Dermis microvascular lymphatic vessel endothelial cell (primary cell): ENCODE results near the gene TRIP6. TPM values are rescaled to one million over a fixed set of nuclear protein-coding genes. Genes with fewer than 3 reads are reported as not detected.
A peak's percentile ranks its signal among the peaks of the same experiment; 100 is the strongest.

Experiments used
- DNase-seq, 2 donors: peaks; one replicate each; pipeline versions ENCODE4 v3.0.0 to v3.0.0-alpha.2; 2010; ENCODE audit warnings: low read depth in 2 of 2
- total RNA-seq: library from RNA; depleted of rRNA; stranded (reverse); fragments of >200 nt; gene quantifications from 2 replicates; pipeline ENCODE4 v1.2.1, GENCODE V29; 2014

The TRIP6 gene
- total RNA-seq, 1 donor from 2014 or later = 43.5 TPM

- no peak for DNase-seq
Measured at GRCh38 chr7:100873599-100874299, 6.6 kb downstream of the TRIP6 start.

GRCh38 chr7:100874300-100874576 lies 7.1 kb downstream of the TRIP6 start:
- no peak for DNase-seq

- peak; percentile 96 to 98 for DNase-seq
Measured at GRCh38 chr7:100874577-100875355, 7.6 kb downstream of the TRIP6 start, which contains the start of gene SRRT. Gene SRRT (plus strand): TSS chr7:100875103. CDS start chr7:100875591, 488 bp downstream.

GRCh38 chr7:100875356-100875751 lies 8.2 kb downstream of the TRIP6 start:
- peak in 1 of 2 donors; percentile 32 for DNase-seq

GRCh38 chr7:100878013-100878412 lies 10.8 kb downstream of the TRIP6 start:
- no peak for DNase-seq

GRCh38 chr7:100878685-100879084 lies 11.5 kb downstream of the TRIP6 start:
- DNase-seq = no peak

- no peak for DNase-seq
Measured at GRCh38 chr7:100879685-100880261, 12.6 kb downstream of the TRIP6 start.

- DNase-seq = no peak
Measured at GRCh38 chr7:100880645-100881044, 13.5 kb downstream of the TRIP6 start.

- no peak for DNase-seq
Measured at GRCh38 chr7:100881136-100881535, 13.9 kb downstream of the TRIP6 start.

GRCh38 chr7:100882201-100882600 lies 15.0 kb downstream of the TRIP6 start:
- DNase-seq = no peak

GRCh38 chr7:100882785-100883526 lies 15.8 kb downstream of the TRIP6 start:
- no peak for DNase-seq

GRCh38 chr7:100884736-100885439 lies 17.7 kb downstream of the TRIP6 start:
- no peak for DNase-seq

- DNase-seq = no peak
Measured at GRCh38 chr7:100885440-100886141, 18.4 kb downstream of the TRIP6 start.

GRCh38 chr7:100886142-100886935 lies 19.2 kb downstream of the TRIP6 start:
- DNase-seq = no peak

- DNase-seq = no peak
Measured at GRCh38 chr7:100886936-100887515, 19.8 kb downstream of the TRIP6 start.

GRCh38 chr7:100887516-100888290 lies 20.5 kb downstream of the TRIP6 start:
- peak in 1 of 2 donors; percentile 79 for DNase-seq

GRCh38 chr7:100888291-100888987 lies 21.3 kb downstream of the TRIP6 start:
- DNase-seq = no peak
